Measurements from ENCODE around the gene ANXA9. TPM values are rescaled to one million over a fixed set of nuclear protein-coding genes. Genes with fewer than 3 reads are reported as not detected.

ANXA9 gene
- polyA plus RNA-seq, 3 donors from 2014 or later = not detected

GRCh38 chr1:151002051-151002450 lies 20.0 kb downstream of the ANXA9 start:
- Mint-ChIP-seq H3K4me3 (no peak overlapping the region), H3K4me1 (peaks cover 29 to 35% of the 10 kb centered on the region in 2 donors), H3K27ac (no peak overlapping the region), H3K27me3 (ENCODE audit: low read depth in 3 of 3) (peaks cover 3 to 9% (median 5%) of the 10 kb centered on the region in 3 donors), H3K36me3 (peaks cover 4 to 6% (median 4%) of the 10 kb centered on the region in 3 donors), H3K9me3 (no peaks in the 10 kb centered on the region)
- DNase-seq = no peak

DNA sequence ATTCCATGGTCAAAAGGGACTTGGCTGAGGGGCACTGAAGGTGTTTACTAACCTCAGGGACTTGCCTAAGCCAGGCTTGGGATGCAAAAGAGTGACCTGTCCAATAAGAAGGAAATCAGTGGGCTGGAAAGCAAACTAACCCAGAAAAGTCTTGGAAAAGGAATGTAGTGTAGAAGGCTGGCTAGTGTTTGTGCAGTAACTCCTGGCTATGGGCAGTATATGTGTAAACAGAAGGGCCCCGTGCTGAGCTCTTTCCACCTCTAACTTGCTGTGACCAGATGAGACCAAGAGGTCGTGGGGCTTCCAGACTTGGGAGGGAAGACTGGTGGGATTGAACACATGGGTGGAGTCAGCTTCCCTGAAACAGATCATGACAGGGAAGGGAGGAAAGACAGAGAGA lies 20.5 kb downstream of the ANXA9 start:
- H3K4me1 Mint-ChIP-seq = peaks cover 34 to 41% of the 10 kb centered on the region in 2 donors
- no peaks in the 10 kb centered on the region for H3K9me3 Mint-ChIP-seq
- peak overlapping the region in 1 of 5 donors; percentile 56 for H3K4me3 Mint-ChIP-seq
- no peak overlapping the region for H3K27ac Mint-ChIP-seq
- H3K36me3 Mint-ChIP-seq = peaks cover 4 to 6% (median 4%) of the 10 kb centered on the region in 3 donors
- no peak for DNase-seq
- peaks cover 3 to 9% (median 5%) of the 10 kb centered on the region in 3 donors for H3K27me3 Mint-ChIP-seq (ENCODE audit: low read depth in 3 of 3)

GRCh38 chr1:151003180-151003579 lies 21.1 kb downstream of the ANXA9 start:
- no peak for DNase-seq
- peaks cover 4 to 6% (median 4%) of the 10 kb centered on the region in 3 donors for H3K36me3 Mint-ChIP-seq
- no peak overlapping the region for H3K4me3 Mint-ChIP-seq
- no peaks in the 10 kb centered on the region for H3K9me3 Mint-ChIP-seq
- peaks cover 40 to 46% of the 10 kb centered on the region in 2 donors for H3K4me1 Mint-ChIP-seq
- peaks cover 8 to 15% (median 10%) of the 10 kb centered on the region in 3 donors for H3K27me3 Mint-ChIP-seq (ENCODE audit: low read depth in 3 of 3)
- H3K27ac Mint-ChIP-seq = peak overlapping the region in 1 of 6 donors; percentile 8

- no peak for DNase-seq
- Mint-ChIP-seq H3K27ac (peak overlapping the region; percentile 95 to 100 (median 98)), H3K27me3 (ENCODE audit: low read depth in 3 of 3) (peaks cover 11 to 12% (median 12%) of the 10 kb centered on the region in 3 donors), H3K9me3 (no peaks in the 10 kb centered on the region), H3K4me3 (peak overlapping the region; percentile 94 to 96 (median 95)), H3K4me1 (peaks cover 62 to 69% of the 10 kb centered on the region in 2 donors), H3K36me3 (peaks cover 0 to 6% (median 4%) of the 10 kb centered on the region in 3 donors)
Measured at GRCh38 chr1:151005729-151006319, 23.7 kb downstream of the ANXA9 start.

- DNase-seq = peak; percentile 35 to 43 (median 39)
- peaks cover 68 to 76% of the 10 kb centered on the region in 2 donors for H3K4me1 Mint-ChIP-seq
Measured at GRCh38 chr1:151006327-151007052, 24.4 kb downstream of the ANXA9 start, which contains the start of gene MINDY1. Gene MINDY1 (minus strand): TSS chr1:151006902. CDS start chr1:151002617, 4,285 bp downstream.

GRCh38 chr1:151007853-151008243 lies 25.8 kb downstream of the ANXA9 start:
- peaks cover 11 to 14% (median 12%) of the 10 kb centered on the region in 3 donors for H3K27me3 Mint-ChIP-seq (ENCODE audit: low read depth in 3 of 3)
- no peaks in the 10 kb centered on the region for H3K9me3 Mint-ChIP-seq
- peak overlapping the region; percentile 94 to 96 (median 95) for H3K4me3 Mint-ChIP-seq
- H3K27ac Mint-ChIP-seq = peak overlapping the region; percentile 95 to 100 (median 98)
- peaks cover 70 to 84% of the 10 kb centered on the region in 2 donors for H3K4me1 Mint-ChIP-seq
- no peak for DNase-seq
- H3K36me3 Mint-ChIP-seq = peaks cover 4 to 5% (median 4%) of the 10 kb centered on the region in 3 donors

More at GRCh38 chr1:151006327-151007052, 24.4 kb downstream of the ANXA9 start, which contains the start of gene MINDY1:
- Mint-ChIP-seq H3K36me3 (peaks cover 0 to 10% (median 4%) of the 10 kb centered on the region in 3 donors), H3K27ac (peak within 1 kb of the TSS; percentile 95 to 100 (median 98)), H3K27me3 (ENCODE audit: low read depth in 3 of 3) (peaks cover 11 to 12% (median 12%) of the 10 kb centered on the region in 3 donors), H3K9me3 (no peaks in the 10 kb centered on the region), H3K4me3 (peak within 1 kb of the TSS; percentile 94 to 96 (median 95))

DNA sequence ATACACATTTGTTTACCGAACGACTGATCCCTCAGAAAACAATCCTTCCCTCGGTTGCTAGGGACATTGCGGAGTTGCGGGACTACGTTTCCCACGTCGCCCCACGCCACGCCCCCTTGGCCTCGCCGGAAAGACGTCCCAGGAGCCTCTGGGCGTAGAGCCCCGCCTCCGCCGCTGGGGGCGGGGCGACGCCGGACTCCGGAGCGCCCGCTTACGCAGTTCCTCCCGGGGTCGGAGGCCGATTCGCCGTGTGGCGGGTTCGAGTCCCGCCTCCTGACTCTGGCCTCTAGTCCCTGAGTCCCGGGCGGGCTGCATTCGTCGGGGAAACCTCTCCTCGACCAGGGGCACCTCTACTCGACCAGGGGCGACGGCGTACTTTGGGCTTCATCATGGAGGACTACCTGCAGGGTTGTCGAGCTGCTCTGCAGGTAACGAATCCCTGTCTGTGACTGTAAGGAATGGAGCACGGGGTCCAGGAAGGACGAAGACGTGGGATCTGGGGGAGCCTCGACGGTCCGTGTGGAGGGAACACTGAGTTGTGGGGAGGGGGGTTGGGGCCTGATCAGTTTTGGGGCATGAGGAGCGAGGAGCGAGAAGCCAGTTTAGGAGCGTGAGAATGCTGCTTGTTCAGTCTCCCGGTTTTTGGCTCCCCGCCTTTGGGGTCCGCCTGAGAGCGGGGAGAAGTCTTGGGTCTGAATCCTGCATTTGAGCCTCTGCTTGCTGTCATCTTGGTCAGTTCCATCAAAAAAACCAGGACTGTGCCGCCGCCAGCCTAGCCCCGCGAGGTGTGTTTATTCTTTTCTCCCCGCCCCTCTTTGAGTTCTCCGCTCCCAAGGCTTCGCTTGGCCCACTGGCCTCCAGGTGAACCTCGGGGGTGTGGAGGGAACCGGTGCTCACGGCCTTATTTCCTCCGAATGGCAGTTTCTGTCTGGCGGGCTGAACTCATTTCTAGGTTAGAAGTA lies 26.4 kb downstream of the ANXA9 start, which contains the start of gene PRUNE1:
TSS of gene PRUNE1 (plus strand) at position 206 of the 962 bp plus-strand sequence. CDS start at position 390, 184 bp downstream.
- peak; percentile 95 to 96 (median 95) for DNase-seq
- peak within 1 kb of the TSS; percentile 94 to 96 (median 95) for H3K4me3 Mint-ChIP-seq
- H3K9me3 Mint-ChIP-seq = no peaks in the 10 kb centered on the region
- H3K27ac Mint-ChIP-seq = peak within 1 kb of the TSS; percentile 95 to 100 (median 98)
- H3K36me3 Mint-ChIP-seq = peaks cover 4 to 7% (median 5%) of the 10 kb centered on the region in 3 donors
- H3K27me3 Mint-ChIP-seq (ENCODE audit: low read depth in 3 of 3) = peaks cover 11 to 14% (median 12%) of the 10 kb centered on the region in 3 donors
- H3K4me1 Mint-ChIP-seq = peaks cover 65 to 77% of the 10 kb centered on the region in 2 donors

GRCh38 chr1:151009206-151009587 lies 27.1 kb downstream of the ANXA9 start:
- peaks cover 4 to 8% (median 5%) of the 10 kb centered on the region in 3 donors for H3K36me3 Mint-ChIP-seq
- no peak for DNase-seq
- H3K27me3 Mint-ChIP-seq (ENCODE audit: low read depth in 3 of 3) = peaks cover 11 to 14% (median 12%) of the 10 kb centered on the region in 3 donors
- peak overlapping the region; percentile 95 to 100 (median 98) for H3K27ac Mint-ChIP-seq
- no peaks in the 10 kb centered on the region for H3K9me3 Mint-ChIP-seq
- H3K4me1 Mint-ChIP-seq = peaks cover 64 to 76% of the 10 kb centered on the region in 2 donors
- peak overlapping the region; percentile 94 to 96 (median 95) for H3K4me3 Mint-ChIP-seq

GRCh38 chr1:151009674-151010345 lies 27.7 kb downstream of the ANXA9 start:
- Mint-ChIP-seq H3K27ac (peak overlapping the region; percentile 95 to 100 (median 98)), H3K4me3 (peak overlapping the region; percentile 94 to 96 (median 95)), H3K27me3 (ENCODE audit: low read depth in 3 of 3) (peaks cover 12 to 14% (median 13%) of the 10 kb centered on the region in 3 donors), H3K9me3 (no peaks in the 10 kb centered on the region), H3K4me1 (peaks cover 62 to 74% of the 10 kb centered on the region in 2 donors), H3K36me3 (peaks cover 4 to 8% (median 5%) of the 10 kb centered on the region in 3 donors)
- no peak for DNase-seq

DNA sequence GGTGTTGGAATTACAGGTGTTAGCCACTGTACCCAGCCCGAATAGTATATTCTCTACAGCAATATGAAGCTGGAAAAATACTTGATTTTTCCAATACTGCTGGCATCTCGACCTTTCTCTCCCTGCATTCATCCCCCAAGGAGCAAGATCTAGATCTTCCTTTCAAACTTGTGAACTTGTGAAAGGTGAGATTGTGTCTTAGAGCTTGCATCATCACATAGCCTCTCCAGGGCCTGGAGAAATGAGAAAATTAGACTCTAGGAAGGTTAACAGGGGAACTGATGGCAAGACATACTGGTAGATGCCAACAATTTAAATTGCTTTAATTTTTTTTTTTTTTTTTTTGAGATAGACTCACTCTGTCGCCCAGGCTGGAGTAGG lies 28.2 kb downstream of the ANXA9 start:
- Mint-ChIP-seq H3K4me1 (peaks cover 62 to 68% of the 10 kb centered on the region in 2 donors), H3K4me3 (peak overlapping the region in 3 of 5 donors; percentile 33 to 95 (median 94))

GRCh38 chr1:151011154-151011850 lies 29.2 kb downstream of the ANXA9 start:
- Mint-ChIP-seq H3K27ac (peak overlapping the region; percentile 39 to 87 (median 68)), H3K4me3 (peak overlapping the region in 4 of 5 donors; percentile 10 to 53 (median 37)), H3K4me1 (peaks cover 52 to 59% of the 10 kb centered on the region in 2 donors), H3K9me3 (no peaks in the 10 kb centered on the region), H3K36me3 (peaks cover 4 to 8% (median 5%) of the 10 kb centered on the region in 3 donors), H3K27me3 (ENCODE audit: low read depth in 3 of 3) (peaks cover 8 to 10% (median 10%) of the 10 kb centered on the region in 3 donors)
- no peak for DNase-seq

More for the DNA sequence above, 28.2 kb downstream of the ANXA9 start:
- Mint-ChIP-seq H3K36me3 (peaks cover 4 to 8% (median 5%) of the 10 kb centered on the region in 3 donors), H3K27ac (peak overlapping the region in 3 of 6 donors; percentile 77 to 98 (median 95)), H3K27me3 (ENCODE audit: low read depth in 3 of 3) (peaks cover 12 to 14% (median 13%) of the 10 kb centered on the region in 3 donors), H3K9me3 (no peaks in the 10 kb centered on the region)
- no peak for DNase-seq
